Neural cell (in vitro differentiated cells): Measurements from ENCODE around the gene HSD17B8. TPM values are rescaled to one million over a fixed set of nuclear protein-coding genes. Genes with fewer than 3 reads are reported as not detected.

Experiments used
- H2AFZ ChIP-seq: fragments of 200-600, 300-800 bp; sonication (generic), shearing (Covaris generic); 2 replicates; pipeline ENCODE4 v1.6.0; 2014; ENCODE audit warnings: low read depth, mild to moderate bottlenecking, antibody characterized with exemption, low read length, moderate library complexity
- H3F3A ChIP-seq: fragments of 200-600 bp; shearing (Covaris generic); 2 replicates; pipeline ENCODE4 v1.6.1; 2016; ENCODE audit warnings: mild to moderate bottlenecking, moderate library complexity, mixed read lengths, antibody characterized with exemption, low read length; ENCODE audit not compliant: insufficient read depth, poor library complexity, severe bottlenecking
- H3K27ac ChIP-seq: fragments of 200-600, 300-800 bp; sonication (generic), shearing (Covaris generic); 2 replicates; pipeline ENCODE4 v1.5.1; 2014; ENCODE audit warnings: mild to moderate bottlenecking, low read length, moderate library complexity
- H3K27me3 ChIP-seq: fragments of 300-800, 200-600 bp; sonication (generic), shearing (Covaris generic); 2 replicates; pipeline ENCODE4 v1.6.0; 2014; ENCODE audit warnings: mild to moderate bottlenecking, low read depth, low read length, moderate library complexity; ENCODE audit not compliant: insufficient read depth
- H3K36me3 ChIP-seq: fragments of 300-800, 200-600 bp; sonication (generic), shearing (Covaris generic); 2 replicates; pipeline ENCODE4 v1.5.1; 2014; ENCODE audit warnings: mild to moderate bottlenecking, antibody characterized with exemption, low read length, moderate library complexity; ENCODE audit not compliant: insufficient read depth
- H3K4me2 ChIP-seq: fragments of 300-800, 200-600 bp; sonication (generic), shearing (Covaris generic); 2 replicates; pipeline ENCODE4 v1.6.0; 2014; ENCODE audit warnings: mild to moderate bottlenecking, low read length
- H3K4me3 ChIP-seq: fragments of 300-800, 200-600 bp; sonication (generic), shearing (Covaris generic); 2 replicates; pipeline ENCODE4 v1.5.1; 2014; ENCODE audit warnings: mild to moderate bottlenecking, low read length, moderate library complexity
- H3K79me2 ChIP-seq: fragments of 200-600 bp; shearing (Covaris generic); replicated peaks from 2 replicates; pipeline ENCODE4 v1.6.0; 2014; ENCODE audit warnings: mild to moderate bottlenecking, low read length, moderate library complexity; ENCODE audit not compliant: insufficient read depth
- H3K9ac ChIP-seq: fragments of 300-800, 200-600 bp; sonication (generic), shearing (Covaris generic); 2 replicates; pipeline ENCODE4 v1.6.1; 2016; ENCODE audit warnings: mild to moderate bottlenecking, low read length, mixed read lengths
- H3K9me2 ChIP-seq: fragments of 200-600 bp; shearing (Covaris generic); 2 replicates; pipeline ENCODE4 v1.6.1; 2016; ENCODE audit warnings: mild to moderate bottlenecking, low read length, mixed read lengths; ENCODE audit not compliant: insufficient read depth
- H3K9me3 ChIP-seq: fragments of 200-600, 300-800 bp; sonication (generic), shearing (Covaris generic); 2 replicates; pipeline ENCODE4 v1.6.1; 2016; ENCODE audit warnings: mild to moderate bottlenecking, mixed run types, low read length, moderate library complexity, mixed read lengths
- H4K20me1 ChIP-seq: fragments of 200-600 bp; shearing (Covaris generic); 2 replicates; pipeline ENCODE4 v1.6.1; 2016; ENCODE audit warnings: mild to moderate bottlenecking, mixed run types; ENCODE audit not compliant: insufficient read depth
- EZH2 ChIP-seq: fragments of 200-600, 300-800 bp; shearing (Covaris generic), sonication (generic); IDR thresholded peaks from 2 replicates; pipeline ENCODE4 v1.6.1; 2014; ENCODE audit warnings: antibody characterized with exemption, low read length, borderline replicate concordance, mild to moderate bottlenecking; ENCODE audit not compliant: insufficient read depth, poor library complexity, severe bottlenecking
- MXI1 ChIP-seq: fragments of 450-650 bp; conservative IDR thresholded peaks from 2 replicates; pipeline ENCODE4 v1.6.1; 2014; ENCODE audit warnings: antibody characterized with exemption, mild to moderate bottlenecking; ENCODE audit not compliant: poor library complexity, severe bottlenecking
- POLR2AphosphoS5 ChIP-seq: IDR thresholded peaks from 2 replicates; pipeline ENCODE4 v1.6.1; 2012
- RAD21 ChIP-seq: fragments of 450-650 bp; conservative IDR thresholded peaks from 2 replicates; pipeline ENCODE4 v1.6.1; 2014; ENCODE audit warnings: antibody characterized with exemption, mild to moderate bottlenecking, moderate library complexity
- REST ChIP-seq: IDR thresholded peaks from 2 replicates; pipeline ENCODE4 v1.6.1; 2012; ENCODE audit warnings: borderline replicate concordance
- SMC3 ChIP-seq: fragments of 450-650 bp; conservative IDR thresholded peaks from 2 replicates; pipeline ENCODE4 v1.6.1; 2014; ENCODE audit warnings: antibody characterized with exemption, mild to moderate bottlenecking, moderate library complexity; ENCODE audit not compliant: poor library complexity
- TAF1 ChIP-seq: IDR thresholded peaks from 2 replicates; pipeline ENCODE4 v1.6.1; 2012; ENCODE audit warnings: low read depth
- polyA plus RNA-seq: library from polyadenylated mRNA; depleted of rRNA; stranded (reverse); fragments of >200 nt; gene quantifications from 2 replicates; pipeline ENCODE4 v1.2.3, GENCODE V29; 2014
- TF ChIP-seq, protein P1 (sequence below): fragments of 450-650 bp; IDR thresholded peaks from 2 replicates; pipeline ENCODE4 v1.5.1; 2014; ENCODE audit warnings: antibody characterized with exemption, mild to moderate bottlenecking, moderate library complexity; ENCODE audit not compliant: poor library complexity, severe bottlenecking

Gene HSD17B8
- polyA plus RNA-seq, 1 donor from 2014 or later = 7.3 TPM

- H3K79me2 ChIP-seq = peaks cover 46% of the 10 kb centered on the region
- peaks cover 12% of the 10 kb centered on the region for H3K36me3 ChIP-seq
- H3K9me3 ChIP-seq = no peaks in the 10 kb centered on the region
- H4K20me1 ChIP-seq = no peaks in the 10 kb centered on the region
- no peaks in the 10 kb centered on the region for H3K27me3 ChIP-seq
- H3F3A ChIP-seq = no peaks in the 10 kb centered on the region
- H3K9me2 ChIP-seq = no peaks in the 10 kb centered on the region
- peak overlapping the region; percentile 71 for H3K27ac ChIP-seq
- H3K9ac ChIP-seq = peak overlapping the region; percentile 78
- TF ChIP-seq, protein P1, sequence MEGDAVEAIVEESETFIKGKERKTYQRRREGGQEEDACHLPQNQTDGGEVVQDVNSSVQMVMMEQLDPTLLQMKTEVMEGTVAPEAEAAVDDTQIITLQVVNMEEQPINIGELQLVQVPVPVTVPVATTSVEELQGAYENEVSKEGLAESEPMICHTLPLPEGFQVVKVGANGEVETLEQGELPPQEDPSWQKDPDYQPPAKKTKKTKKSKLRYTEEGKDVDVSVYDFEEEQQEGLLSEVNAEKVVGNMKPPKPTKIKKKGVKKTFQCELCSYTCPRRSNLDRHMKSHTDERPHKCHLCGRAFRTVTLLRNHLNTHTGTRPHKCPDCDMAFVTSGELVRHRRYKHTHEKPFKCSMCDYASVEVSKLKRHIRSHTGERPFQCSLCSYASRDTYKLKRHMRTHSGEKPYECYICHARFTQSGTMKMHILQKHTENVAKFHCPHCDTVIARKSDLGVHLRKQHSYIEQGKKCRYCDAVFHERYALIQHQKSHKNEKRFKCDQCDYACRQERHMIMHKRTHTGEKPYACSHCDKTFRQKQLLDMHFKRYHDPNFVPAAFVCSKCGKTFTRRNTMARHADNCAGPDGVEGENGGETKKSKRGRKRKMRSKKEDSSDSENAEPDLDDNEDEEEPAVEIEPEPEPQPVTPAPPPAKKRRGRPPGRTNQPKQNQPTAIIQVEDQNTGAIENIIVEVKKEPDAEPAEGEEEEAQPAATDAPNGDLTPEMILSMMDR = peak; percentile 53
- no peak for TF ChIP-seq MXI1
- peak overlapping the region; percentile 81 for H3K4me3 ChIP-seq
- peak overlapping the region; percentile 98 for H3K4me2 ChIP-seq
- H2AFZ ChIP-seq = no peak overlapping the region
Measured at GRCh38 chr6:33205191-33206026, 954 bp downstream of the HSD17B8 start.

DNA sequence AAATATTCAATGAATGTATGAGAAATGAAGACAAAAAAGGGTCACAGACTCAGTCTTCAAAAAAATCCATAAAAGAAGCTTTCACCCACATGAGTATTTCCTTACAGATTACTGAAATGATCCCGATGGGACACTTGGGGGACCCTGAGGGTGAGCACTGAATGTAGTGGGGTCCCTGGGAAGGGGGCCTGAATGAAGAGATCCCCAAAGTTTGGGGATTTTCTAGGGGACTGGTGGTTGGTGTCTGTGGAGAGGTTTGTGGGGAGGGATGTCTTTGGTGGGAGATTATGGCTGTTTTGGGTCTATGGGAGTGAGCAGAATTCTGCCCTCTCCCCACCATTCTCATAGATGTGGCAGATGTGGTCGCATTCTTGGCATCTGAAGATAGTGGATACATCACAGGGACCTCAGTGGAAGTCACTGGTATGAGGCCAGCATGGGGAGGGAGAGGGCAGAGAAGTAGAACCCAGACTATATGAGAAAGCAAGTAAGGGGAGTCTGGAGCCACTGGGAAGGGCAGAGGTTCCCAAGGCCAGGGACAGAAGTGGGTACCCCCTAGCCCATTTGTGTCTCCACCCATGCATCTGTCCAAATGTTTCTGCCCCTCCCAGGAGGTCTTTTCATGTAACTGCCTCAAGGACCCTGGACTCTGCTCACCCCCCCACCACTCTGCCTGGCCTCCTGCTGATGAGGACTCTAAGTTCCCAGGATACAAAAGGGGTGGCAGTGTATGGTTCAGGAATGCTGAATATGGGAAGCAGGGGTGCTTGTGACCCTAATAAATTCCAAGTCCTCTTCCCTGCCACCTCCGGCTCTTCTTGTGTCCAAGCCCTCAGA lies 1.8 kb downstream of the HSD17B8 start:
- Histone ChIP-seq H3K36me3 (peaks cover 12% of the 10 kb centered on the region), H3K4me3 (peak overlapping the region; percentile 94), H3K27me3 (no peaks in the 10 kb centered on the region), H3K9me3 (no peaks in the 10 kb centered on the region), H3K4me2 (no peak overlapping the region), H3K79me2 (peaks cover 41% of the 10 kb centered on the region), H3F3A (no peaks in the 10 kb centered on the region), H4K20me1 (no peaks in the 10 kb centered on the region), H2AFZ (no peak overlapping the region), H3K27ac (peak overlapping the region; percentile 96), H3K9ac (peak overlapping the region; percentile 99), H3K9me2 (no peaks in the 10 kb centered on the region)
- no peak for TF ChIP-seq SMC3
- no peak for TF ChIP-seq EZH2
- no peak for TF ChIP-seq TAF1
- TF ChIP-seq, protein P1 = no peak
- TF ChIP-seq REST = peak; percentile 15
- no peak for TF ChIP-seq MXI1
- TF ChIP-seq POLR2AphosphoS5 = no peak
- no peak for TF ChIP-seq RAD21
